Stimulated activated naive B cell treated with anti-CD40 and anti-IgM and Interleukin-4, amounts not matched to agents 10 μg/mL and 1 μg/mL and 100 μg/mL, for 72 hours (primary cell): ENCODE data around the gene RTRAF.

Experiments
- ATAC-seq, 2 donors: fragments of 150-1000 bp; cut with Tn5 transposase; replicated peaks; 2 replicates each; pipeline ENCODE4 v1.10.0; 2021; ENCODE audit warnings: moderate library complexity in 1 of 2
- DNase-seq: peaks from one replicate; pipeline ENCODE4 v3.0.0; 2021
- H3K27ac Mint-ChIP-seq: one replicate; pipeline ENCODE4 v1.8.0; 2022; ENCODE audit warnings: mild to moderate bottlenecking, mixed read lengths
- H3K27me3 Mint-ChIP-seq, 2 donors: one replicate each; pipeline ENCODE4 v1.8.0; 2022; ENCODE audit warnings: mixed read lengths in 2 of 2
- H3K36me3 Mint-ChIP-seq, 2 donors: one replicate each; pipeline ENCODE4 v1.8.0; 2022; ENCODE audit warnings: mixed read lengths in 2 of 2, mild to moderate bottlenecking in 1 of 2
- H3K4me1 Mint-ChIP-seq, 2 donors: one replicate each; pipeline ENCODE4 v1.8.0; 2022; ENCODE audit warnings: mixed read lengths in 2 of 2, mild to moderate bottlenecking in 1 of 2
- H3K4me3 Mint-ChIP-seq, 2 donors: one replicate each; pipeline ENCODE4 v1.8.0; 2022; ENCODE audit warnings: mild to moderate bottlenecking in 2 of 2, mixed read lengths in 2 of 2, moderate library complexity in 1 of 2
- H3K9me3 Mint-ChIP-seq, 2 donors: one replicate each; pipeline ENCODE4 v1.8.0; 2022; ENCODE audit warnings: mixed read lengths in 2 of 2, mild to moderate bottlenecking in 1 of 2

Gene RTRAF

GRCh38 chr14:52042371-52043289, 53.3 kb downstream of the RTRAF start:
- peaks cover 13 to 18% of the 10 kb centered on the region in 2 donors for H3K27me3 Mint-ChIP-seq
- no peak overlapping the region for H3K27ac Mint-ChIP-seq
- no peaks in the 10 kb centered on the region for H3K36me3 Mint-ChIP-seq
- no peak overlapping the region for H3K4me3 Mint-ChIP-seq
- DNase-seq: no peak
- no peaks in the 10 kb centered on the region for H3K9me3 Mint-ChIP-seq
- ATAC-seq: no peak
- H3K4me1 Mint-ChIP-seq: peaks cover 14 to 23% of the 10 kb centered on the region in 2 donors

- ATAC-seq (peak; percentile 54 to 65), DNase-seq (peak; percentile 6)
- Mint-ChIP-seq H3K36me3 (no peaks in the 10 kb centered on the region), H3K4me1 (peaks cover 14 to 23% of the 10 kb centered on the region in 2 donors), H3K4me3 (no peak overlapping the region), H3K27me3 (peaks cover 7 to 18% of the 10 kb centered on the region in 2 donors), H3K27ac (no peak overlapping the region), H3K9me3 (no peaks in the 10 kb centered on the region)
These were observed 54.3 kb downstream of the RTRAF start for GRCh38 chr14:52043690-52044089.

GRCh38 chr14:52044791-52045522, 55.6 kb downstream of the RTRAF start:
- Mint-ChIP-seq H3K27me3 (peaks cover 7 to 18% of the 10 kb centered on the region in 2 donors), H3K4me3 (peak overlapping the region in 1 of 2 donors; percentile 14), H3K4me1 (peaks cover 13 to 23% of the 10 kb centered on the region in 2 donors), H3K9me3 (no peaks in the 10 kb centered on the region), H3K27ac (no peak overlapping the region), H3K36me3 (no peaks in the 10 kb centered on the region)
- DNase-seq: no peak
- peak in 1 of 2 donors; percentile 25 for ATAC-seq

GRCh38 chr14:52046376-52046917, 57.1 kb downstream of the RTRAF start:
- peaks cover 7 to 18% of the 10 kb centered on the region in 2 donors for H3K27me3 Mint-ChIP-seq
- H3K4me3 Mint-ChIP-seq: no peak overlapping the region
- DNase-seq (no peak), ATAC-seq (no peak)
- no peaks in the 10 kb centered on the region for H3K9me3 Mint-ChIP-seq
- H3K36me3 Mint-ChIP-seq: no peaks in the 10 kb centered on the region
- H3K4me1 Mint-ChIP-seq: peaks cover 13 to 23% of the 10 kb centered on the region in 2 donors
- no peak overlapping the region for H3K27ac Mint-ChIP-seq

- H3K27ac Mint-ChIP-seq: no peak overlapping the region
These were observed 58.8 kb downstream of the RTRAF start for GRCh38 chr14:52048116-52048515.

GRCh38 chr14:52048641-52049204, 59.4 kb downstream of the RTRAF start:
- H3K4me1 Mint-ChIP-seq: peaks cover 11 to 15% of the 10 kb centered on the region in 2 donors
- H3K9me3 Mint-ChIP-seq: no peaks in the 10 kb centered on the region
- H3K27ac Mint-ChIP-seq: no peak overlapping the region
- H3K4me3 Mint-ChIP-seq: no peak overlapping the region
- no peak for DNase-seq
- H3K36me3 Mint-ChIP-seq: no peaks in the 10 kb centered on the region
- ATAC-seq: no peak
- peaks cover 2 to 6% of the 10 kb centered on the region in 2 donors for H3K27me3 Mint-ChIP-seq

More at GRCh38 chr14:52048116-52048515, 58.8 kb downstream of the RTRAF start:
- no peak for ATAC-seq
- H3K27me3 Mint-ChIP-seq: peaks cover 6 to 9% of the 10 kb centered on the region in 2 donors
- no peaks in the 10 kb centered on the region for H3K36me3 Mint-ChIP-seq
- no peak overlapping the region for H3K4me3 Mint-ChIP-seq
- no peaks in the 10 kb centered on the region for H3K9me3 Mint-ChIP-seq
- no peak for DNase-seq
- H3K4me1 Mint-ChIP-seq: peaks cover 13 to 21% of the 10 kb centered on the region in 2 donors

- DNase-seq (no peak), ATAC-seq (no peak)
- H3K27ac Mint-ChIP-seq: no peak overlapping the region
- no peaks in the 10 kb centered on the region for H3K9me3 Mint-ChIP-seq
- peaks cover 0 to 9% of the 10 kb centered on the region in 2 donors for H3K27me3 Mint-ChIP-seq
- H3K4me1 Mint-ChIP-seq: peaks cover 8 to 12% of the 10 kb centered on the region in 2 donors
- H3K4me3 Mint-ChIP-seq: no peak overlapping the region
- no peaks in the 10 kb centered on the region for H3K36me3 Mint-ChIP-seq
These were observed 59.9 kb downstream of the RTRAF start for GRCh38 chr14:52049271-52049670.

GRCh38 chr14:52049721-52050588, 60.6 kb downstream of the RTRAF start:
- peaks cover 0 to 9% of the 10 kb centered on the region in 2 donors for H3K27me3 Mint-ChIP-seq
- H3K9me3 Mint-ChIP-seq: no peaks in the 10 kb centered on the region
- H3K4me1 Mint-ChIP-seq: peaks cover 8 to 10% of the 10 kb centered on the region in 2 donors
- no peak overlapping the region for H3K4me3 Mint-ChIP-seq
- no peak for ATAC-seq
- no peak overlapping the region for H3K27ac Mint-ChIP-seq
- no peak for DNase-seq
- no peaks in the 10 kb centered on the region for H3K36me3 Mint-ChIP-seq

GRCh38 chr14:52051251-52051650, 61.9 kb downstream of the RTRAF start:
- H3K4me1 Mint-ChIP-seq: no peaks in the 10 kb centered on the region
- H3K27me3 Mint-ChIP-seq: peaks cover 0 to 9% of the 10 kb centered on the region in 2 donors
- DNase-seq (no peak), ATAC-seq (no peak)
- H3K27ac Mint-ChIP-seq: no peak overlapping the region
- H3K9me3 Mint-ChIP-seq: no peaks in the 10 kb centered on the region
- H3K36me3 Mint-ChIP-seq: no peaks in the 10 kb centered on the region
- no peak overlapping the region for H3K4me3 Mint-ChIP-seq

- H3K27me3 Mint-ChIP-seq: peaks cover 0 to 9% of the 10 kb centered on the region in 2 donors
- no peaks in the 10 kb centered on the region for H3K9me3 Mint-ChIP-seq
- no peak for DNase-seq
- no peaks in the 10 kb centered on the region for H3K36me3 Mint-ChIP-seq
- no peak overlapping the region for H3K27ac Mint-ChIP-seq
- H3K4me3 Mint-ChIP-seq: no peak overlapping the region
- no peak for ATAC-seq
- no peaks in the 10 kb centered on the region for H3K4me1 Mint-ChIP-seq
These were observed 62.5 kb downstream of the RTRAF start for GRCh38 chr14:52051871-52052270.

GRCh38 chr14:52052288-52052943, 63.1 kb downstream of the RTRAF start:
- no peak for DNase-seq
- Mint-ChIP-seq H3K4me3 (no peak overlapping the region), H3K4me1 (no peaks in the 10 kb centered on the region)

GRCh38 chr14:52053044-52053443, 63.7 kb downstream of the RTRAF start:
- ATAC-seq (no peak), DNase-seq (no peak)
- H3K27ac Mint-ChIP-seq: no peak overlapping the region

More at GRCh38 chr14:52052288-52052943, 63.1 kb downstream of the RTRAF start:
- Mint-ChIP-seq H3K27me3 (peaks cover 0 to 9% of the 10 kb centered on the region in 2 donors), H3K9me3 (no peaks in the 10 kb centered on the region), H3K36me3 (no peaks in the 10 kb centered on the region), H3K27ac (no peak overlapping the region)
- no peak for ATAC-seq

GRCh38 chr14:52054678-52055077, 65.3 kb downstream of the RTRAF start:
- H3K9me3 Mint-ChIP-seq: no peaks in the 10 kb centered on the region
- H3K27me3 Mint-ChIP-seq: peaks cover 0 to 9% of the 10 kb centered on the region in 2 donors
- no peaks in the 10 kb centered on the region for H3K36me3 Mint-ChIP-seq
- H3K27ac Mint-ChIP-seq: no peak overlapping the region
- DNase-seq: no peak
- no peaks in the 10 kb centered on the region for H3K4me1 Mint-ChIP-seq
- H3K4me3 Mint-ChIP-seq: no peak overlapping the region
- no peak for ATAC-seq

More at GRCh38 chr14:52053044-52053443, 63.7 kb downstream of the RTRAF start:
- no peaks in the 10 kb centered on the region for H3K36me3 Mint-ChIP-seq
- H3K4me3 Mint-ChIP-seq: no peak overlapping the region
- no peaks in the 10 kb centered on the region for H3K4me1 Mint-ChIP-seq
- no peaks in the 10 kb centered on the region for H3K9me3 Mint-ChIP-seq
- H3K27me3 Mint-ChIP-seq: peaks cover 0 to 9% of the 10 kb centered on the region in 2 donors
